ENCODE data around the gene HP. TPM values are rescaled to one million over a fixed set of nuclear protein-coding genes. Genes with fewer than 3 reads are reported as not detected.

HP gene
- total RNA-seq (2022; extraction: Qiagen RNA extraction; ENCODE audit: low read depth) = not detected in 5 replicates

GRCh38 chr16:72054254-72054847 is at the start of gene HP:
HP (plus strand) TSS chr16:72054505; CDS start chr16:72054653, 148 bp downstream.

GRCh38 chr16:72008424-72009216 is 45.7 kb upstream of the HP start, which contains the start of gene DHODH:
DHODH (plus strand) TSS chr16:72008744; CDS start chr16:72008765, 21 bp downstream.

DNA sequence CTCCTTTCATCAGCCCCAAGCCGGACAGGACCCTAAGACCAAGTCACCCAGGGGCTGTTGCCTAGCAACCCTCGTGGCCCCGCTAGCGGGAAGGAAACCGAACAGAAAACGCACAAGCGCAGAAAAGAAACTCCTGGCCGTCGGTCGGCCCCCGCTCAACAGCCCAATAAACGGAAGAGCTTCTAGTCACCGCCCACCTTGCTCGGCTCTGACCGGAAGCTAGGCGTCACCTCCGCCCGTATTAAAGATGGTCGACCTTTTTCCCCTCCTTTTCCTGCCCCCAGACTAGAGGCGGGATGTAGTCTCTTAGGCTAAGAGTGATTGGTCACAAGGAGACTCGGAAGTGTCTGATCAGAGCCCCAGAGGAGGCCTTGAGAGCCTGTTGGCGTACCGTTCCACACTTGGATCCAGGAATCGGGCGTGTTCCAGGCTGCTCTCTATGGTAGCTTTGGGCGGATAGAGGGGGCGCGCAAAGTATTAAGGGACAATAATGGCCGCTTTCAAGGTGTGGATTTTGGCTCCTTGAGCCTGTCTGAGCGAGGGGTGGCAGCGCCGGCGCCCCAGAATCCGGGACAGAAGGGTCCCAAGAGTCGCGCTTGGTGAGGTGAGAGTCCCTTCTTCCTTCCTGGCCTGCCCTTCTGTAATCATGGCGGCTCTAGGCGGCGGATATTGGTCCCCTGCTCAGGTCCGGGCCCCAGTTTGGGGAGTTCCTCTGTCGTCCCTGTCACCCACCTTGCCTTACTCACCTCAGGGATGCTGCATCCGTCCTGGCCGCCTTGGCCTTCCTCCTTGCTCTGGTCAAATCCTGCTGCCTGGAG is 39.4 kb downstream of the HP start, which contains the start of the genes DHX38 and TXNL4B:
Gene DHX38, plus strand, starts transcription at position 400 of the 818 bp plus-strand sequence. CDS start 2,311 bp downstream, outside the sequence.
Gene TXNL4B, minus strand, starts transcription at position 173 of the 818 bp plus-strand sequence. CDS start 2,871 bp downstream, outside the sequence.

Other genes with a start within 250 kb of the HP start
- 44.8 to 48.6 TPM (median 47.1 TPM) in 5 replicates for gene AP1G1, start 245.7 kb upstream of the HP start, total RNA-seq (2022; extraction: Qiagen RNA extraction; ENCODE audit: low read depth)
- 12.9 to 18.0 TPM (median 17.1 TPM) in 5 replicates for gene ATXN1L, start 208.5 kb upstream of the HP start, total RNA-seq (2022; extraction: Qiagen RNA extraction; ENCODE audit: low read depth)
- gene ZNF821, start 170.3 kb upstream of the HP start, total RNA-seq (2022; extraction: Qiagen RNA extraction; ENCODE audit: low read depth) = 4.0 to 4.8 TPM (median 4.4 TPM) in 5 replicates
- gene IST1, start 159.0 kb upstream of the HP start, total RNA-seq (2022; extraction: Qiagen RNA extraction; ENCODE audit: low read depth) = 163 to 213 TPM (median 171 TPM) in 5 replicates
- not detected in 5 replicates for gene PKD1L3, start 54.1 kb upstream of the HP start, total RNA-seq (2022; extraction: Qiagen RNA extraction; ENCODE audit: low read depth)
- 12.2 to 16.2 TPM (median 13.4 TPM) in 5 replicates for gene DHODH, start 45.8 kb upstream of the HP start, total RNA-seq (2022; extraction: Qiagen RNA extraction; ENCODE audit: low read depth)
- gene HPR, start 8.7 kb downstream of the HP start, total RNA-seq (2022; extraction: Qiagen RNA extraction; ENCODE audit: low read depth) = not detected in 5 replicates
- gene TXNL4B, start 39.1 kb downstream of the HP start, total RNA-seq (2022; extraction: Qiagen RNA extraction; ENCODE audit: low read depth) = 18.5 to 27.6 TPM (median 20.6 TPM) in 5 replicates
- gene DHX38, start 39.3 kb downstream of the HP start, total RNA-seq (2022; extraction: Qiagen RNA extraction; ENCODE audit: low read depth) = 49.1 to 51.5 TPM (median 50.7 TPM) in 5 replicates
- gene PMFBP1, start 117.7 kb downstream of the HP start, total RNA-seq (2022; extraction: Qiagen RNA extraction; ENCODE audit: low read depth) = 0.05 to 0.14 TPM (median 0.13 TPM) in 3 of 5 replicates, not detected in the others

All from A549 treated with RU486 at 1 μM for 4 hours (cell line).